HCT116 (cell line): ENCODE measurements around the gene POC1A. TPM values are rescaled to one million over a fixed set of nuclear protein-coding genes. Genes with fewer than 3 reads are reported as not detected.

Source experiments
- ATAC-seq: fragments of 200-7000 bp; cut with Tn5 transposase; 2 replicates; pipeline ENCODE4 v1.9.1; 2020; ENCODE audit warnings: mild to moderate bottlenecking, moderate library complexity
- BruUV-seq: library from RNA; stranded (reverse); fragments of 400-500 nt; replicated peaks from 2 replicates; lab custom pipeline; 2021; lab: Mats Ljungman, UMichigan
- CTCF ChIA-PET: fragments of 300-600 bp; sonication (Branson Sonifier 250); formaldehyde crosslinking; loops from one replicate; lab custom pipeline; 2021; ENCODE audit warnings: antibody characterized with exemption; lab: Charles Lee
- POLR2A ChIA-PET: fragments of 300-600, 350-600 bp; sonication (Branson Sonifier 250); formaldehyde crosslinking; loops from one replicate; lab custom pipeline; 2021; ENCODE audit warnings: antibody characterized with exemption; lab: Charles Lee
- RAD21 ChIA-PET, 2 experiments: fragments of 300-600 bp; sonication (Branson Sonifier 250); formaldehyde crosslinking; loops; one replicate each; lab custom pipeline; 2023; ENCODE audit warnings: low total read pairs in 2 of 2; ENCODE audit not compliant: uncharacterized antibody in 2 of 2, unreplicated experiment in 2 of 2, low non-redundant PET in 1 of 2; lab: Charles Lee
- DNase-seq: peaks from one replicate; pipeline ENCODE4 v3.0.0-alpha.2; 2010; ENCODE audit warnings: low read depth, low spot score
- H2AFZ ChIP-seq: fragments of 200-600 bp; shearing (Covaris generic), sonication (generic); 2 replicates; pipeline ENCODE4 v1.6.1; 2017; ENCODE audit warnings: low read depth, mixed run types, mixed read lengths, antibody characterized with exemption, low read length; ENCODE audit not compliant: poor library complexity, severe bottlenecking
- H3K27ac ChIP-seq: 2 replicates; pipeline ENCODE4 v1.5.1; 2012; ENCODE audit warnings: low read depth, low read length
- H3K27me3 ChIP-seq: fragments of 200-600 bp; sonication (generic); 2 replicates; pipeline ENCODE4 v1.6.1; 2016; ENCODE audit warnings: mixed run types, low read length, mixed read lengths; ENCODE audit not compliant: insufficient read depth
- H3K36me3 ChIP-seq, 2 experiments: fragments of 200-500 bp in 1 of 2; fragments of 200-600 bp in 1 of 2; sonication (Bioruptor generic) in 1 of 2; sonication (generic) in 1 of 2; 2 replicates each; pipeline versions ENCODE4 v1.5.1 to v1.6.1; 2014 to 2016; ENCODE audit warnings: low read length in 2 of 2, inconsistent platforms in 1 of 2, mixed read lengths in 1 of 2, mixed run types in 1 of 2; ENCODE audit not compliant: insufficient read depth in 2 of 2, control insufficient read depth in 1 of 2
- H3K4me1 ChIP-seq, 2 experiments: fragments of 200-600 bp in 1 of 2; sonication (generic) in 1 of 2; 2 replicates each; pipeline versions ENCODE4 v1.5.1 to v1.6.1; 2012 to 2017; ENCODE audit warnings: low read length in 2 of 2, inconsistent platforms in 1 of 2, mild to moderate bottlenecking in 1 of 2, mixed read lengths in 1 of 2, mixed run types in 1 of 2, moderate library complexity in 1 of 2; ENCODE audit not compliant: insufficient read depth in 2 of 2, control insufficient read depth in 1 of 2
- H3K4me2 ChIP-seq: fragments of 200-600 bp; sonication (generic); 2 replicates; pipeline ENCODE4 v1.6.1; 2017; ENCODE audit warnings: mixed run types, low read length, mixed read lengths
- H3K4me3 ChIP-seq, 2 experiments: fragments of 200-600 bp in 1 of 2; sonication (generic) in 1 of 2; replicated peaks in 1 of 2; 2 replicates each; pipeline ENCODE4 v1.5.1; 2011 to 2016; ENCODE audit warnings: low read length in 2 of 2, control low read depth in 1 of 2, low read depth in 1 of 2, mild to moderate bottlenecking in 1 of 2, mixed read lengths in 1 of 2, mixed run types in 1 of 2
- H3K79me2 ChIP-seq: fragments of 200-600 bp; sonication (generic); 2 replicates; pipeline ENCODE4 v1.6.1; 2017; ENCODE audit warnings: mild to moderate bottlenecking, mixed run types, low read length, moderate library complexity, mixed read lengths; ENCODE audit not compliant: insufficient read depth
- H3K9ac ChIP-seq: fragments of 200-600 bp; sonication (generic); 2 replicates; pipeline ENCODE4 v1.6.1; 2016; ENCODE audit warnings: low read length, mixed read lengths
- H3K9me2 ChIP-seq: fragments of 200-600 bp; sonication (generic), shearing (Covaris generic); 2 replicates; pipeline ENCODE4 v1.6.1; 2017; ENCODE audit warnings: mixed run types, mild to moderate bottlenecking, moderate library complexity; ENCODE audit not compliant: insufficient read depth
- H3K9me3 ChIP-seq, 2 experiments: fragments of 200-500 bp in 1 of 2; fragments of 200-600 bp in 1 of 2; sonication (Bioruptor generic) in 1 of 2; sonication (generic) in 1 of 2; 2 replicates each; pipeline ENCODE4 v1.6.1; 2014 to 2017; ENCODE audit warnings: low read length in 2 of 2, mixed read lengths in 2 of 2, inconsistent platforms in 1 of 2, low read depth in 1 of 2, mild to moderate bottlenecking in 1 of 2, mixed run types in 1 of 2, moderate library complexity in 1 of 2; ENCODE audit not compliant: control insufficient read depth in 1 of 2, insufficient read depth in 1 of 2
- H4K20me1 ChIP-seq: fragments of 200-600 bp; sonication (generic), shearing (Covaris generic); 2 replicates; pipeline ENCODE4 v1.6.1; 2017; ENCODE audit warnings: mixed run types, mild to moderate bottlenecking, moderate library complexity; ENCODE audit not compliant: insufficient read depth
- CEBPB ChIP-seq: IDR thresholded peaks from 2 replicates; pipeline ENCODE4 v1.6.1; 2012; ENCODE audit warnings: low read depth
- ELF1 ChIP-seq: IDR thresholded peaks from 2 replicates; pipeline ENCODE4 v1.6.1; 2012; ENCODE audit warnings: low read depth, borderline replicate concordance
- EZH2 ChIP-seq: fragments of 200-600 bp; sonication (generic); IDR thresholded peaks from 2 replicates; pipeline ENCODE4 v1.6.1; 2017; ENCODE audit warnings: antibody characterized with exemption, mixed run types
- POLR2A ChIP-seq: IDR thresholded peaks from 2 replicates; pipeline ENCODE4 v1.7.0; 2011; ENCODE audit warnings: borderline replicate concordance; ENCODE audit not compliant: insufficient read depth, insufficient read length; ENCODE audit errors: extremely low read depth
- SP1 ChIP-seq: IDR thresholded peaks from 2 replicates; pipeline ENCODE4 v1.6.1; 2012; ENCODE audit warnings: low read depth
- YY1 ChIP-seq: IDR thresholded peaks from 2 replicates; pipeline ENCODE4 v1.6.1; 2011; ENCODE audit warnings: low read length, low read depth, moderate library complexity, mild to moderate bottlenecking; ENCODE audit not compliant: insufficient replicate concordance; ENCODE audit errors: extremely low read depth
- intact Hi-C: fragments of 100-400 bp; cut with micrococcal nuclease; formaldehyde crosslinking; loops from 2 replicates; pipeline ENCODE4 v1.10.0; 2022
- total RNA-seq: library from RNA; stranded (reverse); gene quantifications from one replicate; pipeline ENCODE4 v1.2.1, GENCODE V29; 2021; ENCODE audit not compliant: unreplicated experiment
- TF ChIP-seq, protein P1 (sequence below): IDR thresholded peaks from 2 replicates; pipeline ENCODE4 v1.6.1; 2011; ENCODE audit warnings: mild to moderate bottlenecking, low read length, moderate library complexity; ENCODE audit not compliant: insufficient replicate concordance; ENCODE audit errors: extremely low read depth
- TF ChIP-seq, protein P2 (sequence below): IDR thresholded peaks from 2 replicates; pipeline ENCODE4 v1.6.1; 2012
- TF ChIP-seq, protein P3 (sequence below): IDR thresholded peaks from 2 replicates; pipeline ENCODE4 v1.6.1; 2012; ENCODE audit warnings: low read depth
- TF ChIP-seq, protein P4 (sequence below): IDR thresholded peaks from 2 replicates; pipeline ENCODE4 v1.6.1; 2012

The POC1A gene
- total RNA-seq, 1 experiment from 2014 or later, result 34.0 TPM

DNA sequence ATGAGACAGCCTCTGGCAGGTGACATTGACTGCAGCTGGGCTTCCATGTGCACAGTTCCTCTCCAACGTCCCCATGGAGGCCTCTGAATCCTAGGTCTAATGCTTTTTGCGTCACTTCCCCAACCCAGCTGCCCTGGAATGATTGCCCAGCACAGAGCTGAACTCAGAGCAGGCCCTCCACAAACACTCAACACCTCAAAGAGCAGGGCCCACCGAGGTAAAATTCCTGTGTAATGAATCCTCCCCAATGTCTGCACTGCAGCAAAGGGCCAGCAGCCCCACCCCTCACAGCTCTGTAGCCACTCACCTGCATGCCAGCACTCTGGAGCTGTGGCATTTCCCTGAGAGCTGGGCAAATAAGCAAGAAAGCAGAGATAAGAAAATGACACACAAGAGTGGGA, 55.2 kb downstream of the POC1A start:
- no peak overlapping the region for H2AFZ ChIP-seq
- H4K20me1 ChIP-seq, result no peaks in the 10 kb centered on the region
- no peak for ATAC-seq
- POLR2A ChIA-PET, result no interaction called here
- H3K36me3 ChIP-seq, result peaks cover 0 to 9% of the 10 kb centered on the region in 2 experiments; a peak in 2 of 4 replicates
- peaks cover 0 to 3% of the 10 kb centered on the region in 2 experiments; a peak in 1 of 4 replicates for H3K9me3 ChIP-seq
- no peak overlapping the region for H3K4me2 ChIP-seq
- H3K79me2 ChIP-seq, result no peaks in the 10 kb centered on the region
- peaks cover 0 to 2% of the 10 kb centered on the region in 2 experiments; a peak in 1 of 4 replicates for H3K4me1 ChIP-seq
- no peak overlapping the region for H3K4me3 ChIP-seq
- CTCF ChIA-PET, result no interaction called here
- DNase-seq, result no peak
- H3K9me2 ChIP-seq, result no peaks in the 10 kb centered on the region
- TF ChIP-seq, protein P1, sequence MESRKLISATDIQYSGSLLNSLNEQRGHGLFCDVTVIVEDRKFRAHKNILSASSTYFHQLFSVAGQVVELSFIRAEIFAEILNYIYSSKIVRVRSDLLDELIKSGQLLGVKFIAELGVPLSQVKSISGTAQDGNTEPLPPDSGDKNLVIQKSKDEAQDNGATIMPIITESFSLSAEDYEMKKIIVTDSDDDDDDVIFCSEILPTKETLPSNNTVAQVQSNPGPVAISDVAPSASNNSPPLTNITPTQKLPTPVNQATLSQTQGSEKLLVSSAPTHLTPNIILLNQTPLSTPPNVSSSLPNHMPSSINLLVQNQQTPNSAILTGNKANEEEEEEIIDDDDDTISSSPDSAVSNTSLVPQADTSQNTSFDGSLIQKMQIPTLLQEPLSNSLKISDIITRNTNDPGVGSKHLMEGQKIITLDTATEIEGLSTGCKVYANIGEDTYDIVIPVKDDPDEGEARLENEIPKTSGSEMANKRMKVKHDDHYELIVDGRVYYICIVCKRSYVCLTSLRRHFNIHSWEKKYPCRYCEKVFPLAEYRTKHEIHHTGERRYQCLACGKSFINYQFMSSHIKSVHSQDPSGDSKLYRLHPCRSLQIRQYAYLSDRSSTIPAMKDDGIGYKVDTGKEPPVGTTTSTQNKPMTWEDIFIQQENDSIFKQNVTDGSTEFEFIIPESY, result no peak
- RAD21 ChIA-PET, result no interaction called here
- no peaks in the 10 kb centered on the region for H3K27me3 ChIP-seq
- intact Hi-C loops, result no loop called here
- no TSS peak for BruUV-seq
- no peak overlapping the region for H3K9ac ChIP-seq
- H3K27ac ChIP-seq, result no peak overlapping the region

DNA sequence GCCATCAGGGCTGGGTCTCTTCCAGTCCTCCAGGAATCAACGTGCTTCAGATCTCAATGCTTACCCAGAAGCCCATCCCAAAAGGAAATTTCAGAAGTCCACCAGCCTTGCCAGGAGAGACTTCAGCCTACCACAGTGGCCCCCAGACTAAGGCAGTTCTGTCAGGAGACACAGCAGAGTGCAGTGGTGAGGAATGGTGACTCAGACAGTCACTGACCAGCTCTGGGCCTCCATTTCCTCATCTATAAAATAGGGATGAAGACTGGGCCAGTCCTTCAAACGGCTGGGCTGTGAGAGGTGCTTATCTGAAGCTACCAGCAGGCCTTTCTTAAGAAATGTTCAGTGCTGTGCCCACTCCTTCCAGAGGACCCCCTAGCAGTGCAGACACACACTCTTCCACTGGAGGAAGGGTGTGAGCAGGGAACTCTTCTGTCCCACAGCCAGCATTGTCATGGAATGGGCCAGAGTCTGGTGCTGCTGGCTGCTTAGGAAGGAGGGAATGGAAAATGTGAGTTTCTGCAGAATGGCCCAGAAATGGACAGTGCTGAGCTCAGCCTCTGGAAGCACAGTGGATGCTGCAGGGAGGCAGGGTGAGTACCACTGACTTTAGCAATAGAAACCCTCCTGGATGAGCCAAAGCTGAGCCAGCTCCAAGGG, 56.2 kb downstream of the POC1A start:
- Histone ChIP-seq H3K36me3 (peaks cover 0 to 14% of the 10 kb centered on the region in 2 experiments; a peak in 2 of 4 replicates), H3K9me3 (peaks cover 0 to 3% of the 10 kb centered on the region in 2 experiments; a peak in 1 of 4 replicates), H3K4me2 (no peak overlapping the region), H2AFZ (no peak overlapping the region), H3K79me2 (no peaks in the 10 kb centered on the region), H3K9me2 (no peaks in the 10 kb centered on the region), H3K4me3 (no peak overlapping the region), H3K27me3 (no peaks in the 10 kb centered on the region), H3K9ac (no peak overlapping the region), H4K20me1 (no peaks in the 10 kb centered on the region), H3K27ac (no peak overlapping the region), H3K4me1 (peaks cover 0 to 9% of the 10 kb centered on the region in 2 experiments; a peak in 1 of 4 replicates)
- intact Hi-C loops, result no loop called here
- ChIA-PET POLR2A (no interaction called here), RAD21 (no interaction called here), CTCF (no interaction called here)
- BruUV-seq, result no TSS peak
- no peak for ATAC-seq
- DNase-seq, result no peak
- TF ChIP-seq YY1 (no peak), SP1 (no peak), CEBPB (no peak), ELF1 (no peak), EZH2 (no peak), POLR2A (no peak)
- TF ChIP-seq, protein P2, sequence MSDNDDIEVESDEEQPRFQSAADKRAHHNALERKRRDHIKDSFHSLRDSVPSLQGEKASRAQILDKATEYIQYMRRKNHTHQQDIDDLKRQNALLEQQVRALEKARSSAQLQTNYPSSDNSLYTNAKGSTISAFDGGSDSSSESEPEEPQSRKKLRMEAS, result no peak
- TF ChIP-seq, protein P3, sequence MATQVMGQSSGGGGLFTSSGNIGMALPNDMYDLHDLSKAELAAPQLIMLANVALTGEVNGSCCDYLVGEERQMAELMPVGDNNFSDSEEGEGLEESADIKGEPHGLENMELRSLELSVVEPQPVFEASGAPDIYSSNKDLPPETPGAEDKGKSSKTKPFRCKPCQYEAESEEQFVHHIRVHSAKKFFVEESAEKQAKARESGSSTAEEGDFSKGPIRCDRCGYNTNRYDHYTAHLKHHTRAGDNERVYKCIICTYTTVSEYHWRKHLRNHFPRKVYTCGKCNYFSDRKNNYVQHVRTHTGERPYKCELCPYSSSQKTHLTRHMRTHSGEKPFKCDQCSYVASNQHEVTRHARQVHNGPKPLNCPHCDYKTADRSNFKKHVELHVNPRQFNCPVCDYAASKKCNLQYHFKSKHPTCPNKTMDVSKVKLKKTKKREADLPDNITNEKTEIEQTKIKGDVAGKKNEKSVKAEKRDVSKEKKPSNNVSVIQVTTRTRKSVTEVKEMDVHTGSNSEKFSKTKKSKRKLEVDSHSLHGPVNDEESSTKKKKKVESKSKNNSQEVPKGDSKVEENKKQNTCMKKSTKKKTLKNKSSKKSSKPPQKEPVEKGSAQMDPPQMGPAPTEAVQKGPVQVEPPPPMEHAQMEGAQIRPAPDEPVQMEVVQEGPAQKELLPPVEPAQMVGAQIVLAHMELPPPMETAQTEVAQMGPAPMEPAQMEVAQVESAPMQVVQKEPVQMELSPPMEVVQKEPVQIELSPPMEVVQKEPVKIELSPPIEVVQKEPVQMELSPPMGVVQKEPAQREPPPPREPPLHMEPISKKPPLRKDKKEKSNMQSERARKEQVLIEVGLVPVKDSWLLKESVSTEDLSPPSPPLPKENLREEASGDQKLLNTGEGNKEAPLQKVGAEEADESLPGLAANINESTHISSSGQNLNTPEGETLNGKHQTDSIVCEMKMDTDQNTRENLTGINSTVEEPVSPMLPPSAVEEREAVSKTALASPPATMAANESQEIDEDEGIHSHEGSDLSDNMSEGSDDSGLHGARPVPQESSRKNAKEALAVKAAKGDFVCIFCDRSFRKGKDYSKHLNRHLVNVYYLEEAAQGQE, result no peak
- TF ChIP-seq, protein P4, sequence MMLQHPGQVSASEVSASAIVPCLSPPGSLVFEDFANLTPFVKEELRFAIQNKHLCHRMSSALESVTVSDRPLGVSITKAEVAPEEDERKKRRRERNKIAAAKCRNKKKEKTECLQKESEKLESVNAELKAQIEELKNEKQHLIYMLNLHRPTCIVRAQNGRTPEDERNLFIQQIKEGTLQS, result no peak
